SK-N-SH (cell line): ENCODE data around the gene PIGK. TPM values are rescaled to one million over a fixed set of nuclear protein-coding genes. Genes with fewer than 3 reads are reported as not detected.

Source experiments
- CTCF ChIA-PET: fragments of 300-600, 350-600 bp; formaldehyde crosslinking; extraction: SDS; loops from one replicate; lab custom pipeline; 2021; lab: Yijun Ruan, JAX
- POLR2A ChIA-PET: fragments of 350-600 bp; sonication (Branson Sonifier 250); formaldehyde crosslinking; extraction: SDS; loops from one replicate; lab custom pipeline; 2020; ENCODE audit warnings: antibody characterized with exemption, inconsistent platforms; lab: Yijun Ruan, JAX
- DNase-seq: peaks from one replicate; pipeline ENCODE4 v3.0.0; 2012
- H2AFZ ChIP-seq: fragments of 200-600 bp; sonication (generic); 2 replicates; pipeline ENCODE4 v1.8.1; 2016; ENCODE audit warnings: antibody characterized with exemption, mild to moderate bottlenecking, low read depth
- H3F3A ChIP-seq: fragments of 200-600 bp; sonication (generic); replicated peaks from 2 replicates; pipeline ENCODE3; 2016; ENCODE audit warnings: antibody characterized with exemption, mild to moderate bottlenecking; ENCODE audit not compliant: insufficient read depth
- H3K27ac ChIP-seq, 2 experiments: fragments of 200-500 bp in 1 of 2; fragments of 200-600 bp in 1 of 2; sonication (Bioruptor generic) in 1 of 2; sonication (generic), shearing (Covaris generic) in 1 of 2; 2 replicates each; pipeline versions ENCODE4 v1.5.1 to v1.6.1; 2014 to 2016; ENCODE audit warnings: low read depth in 2 of 2, inconsistent platforms in 1 of 2, low read length in 1 of 2, mild to moderate bottlenecking in 1 of 2, mixed read lengths in 1 of 2
- H3K27me3 ChIP-seq: fragments of 200-600 bp; sonication (generic), shearing (Covaris generic); 2 replicates; pipeline ENCODE4 v1.6.1; 2016; ENCODE audit warnings: mixed run types; ENCODE audit not compliant: insufficient read depth
- H3K36me3 ChIP-seq, 2 experiments: fragments of 200-500 bp in 1 of 2; fragments of 200-600 bp in 1 of 2; sonication (Bioruptor generic) in 1 of 2; sonication (generic) in 1 of 2; replicated peaks in 1 of 2; 2 replicates each; pipeline versions ENCODE3 to v1.5.1; 2014 to 2016; ENCODE audit warnings: low read length in 1 of 2, mild to moderate bottlenecking in 1 of 2; ENCODE audit not compliant: insufficient read depth in 2 of 2, control insufficient read depth in 1 of 2
- H3K4me1 ChIP-seq, 2 experiments: fragments of 200-500 bp in 1 of 2; fragments of 200-600 bp in 1 of 2; sonication (Bioruptor generic) in 1 of 2; sonication (generic), shearing (Covaris generic) in 1 of 2; 2 replicates each; pipeline versions ENCODE4 v1.5.1 to v1.6.1; 2014 to 2016; ENCODE audit warnings: low read depth in 1 of 2, low read length in 1 of 2, mixed run types in 1 of 2; ENCODE audit not compliant: insufficient read depth in 2 of 2, control insufficient read depth in 1 of 2
- H3K4me2 ChIP-seq: fragments of 200-600 bp; sonication (generic), shearing (Covaris generic); 2 replicates; pipeline ENCODE4 v1.6.1; 2017; ENCODE audit warnings: mixed run types
- H3K4me3 ChIP-seq, 2 experiments: fragments of 200-500 bp in 1 of 2; fragments of 200-600 bp in 1 of 2; sonication (Bioruptor generic) in 1 of 2; sonication (generic), shearing (Covaris generic) in 1 of 2; 2 replicates each; pipeline versions ENCODE4 v1.5.1 to v1.8.1; 2014 to 2016; ENCODE audit warnings: low read depth in 2 of 2, inconsistent platforms in 1 of 2, low read length in 1 of 2, mild to moderate bottlenecking in 1 of 2, mixed read lengths in 1 of 2, moderate library complexity in 1 of 2
- H3K79me2 ChIP-seq: fragments of 200-600 bp; sonication (generic); 2 replicates; pipeline ENCODE4 v1.8.1; 2017; ENCODE audit warnings: mild to moderate bottlenecking; ENCODE audit not compliant: insufficient read depth
- H3K9ac ChIP-seq: fragments of 200-600 bp; sonication (generic); 2 replicates; pipeline ENCODE4 v1.6.1; 2017; ENCODE audit warnings: mixed run types
- H3K9me2 ChIP-seq: fragments of 200-600 bp; sonication (generic); 2 replicates; pipeline ENCODE4 v1.6.1; 2017; ENCODE audit warnings: mixed run types
- H3K9me3 ChIP-seq: fragments of 200-600 bp; sonication (generic); 2 replicates; pipeline ENCODE4 v1.6.1; 2017; ENCODE audit warnings: mixed run types, mild to moderate bottlenecking, moderate library complexity
- H4K20me1 ChIP-seq: fragments of 200-600 bp; sonication (generic); 2 replicates; pipeline ENCODE4 v1.6.1; 2017; ENCODE audit warnings: mild to moderate bottlenecking, mixed run types; ENCODE audit not compliant: insufficient read depth
- ELF1 ChIP-seq: IDR thresholded peaks from 2 replicates; pipeline ENCODE4 v1.4.0; 2012
- EP300 ChIP-seq, 2 experiments: IDR thresholded peaks; 2 replicates each; pipeline versions ENCODE4 v1.4.0 to v1.6.1; 2012; ENCODE audit warnings: borderline replicate concordance in 1 of 2, low read depth in 1 of 2, low read length in 1 of 2
- EZH2phosphoT487 ChIP-seq: fragments of 200-600 bp; sonication (generic); IDR thresholded peaks from 2 replicates; pipeline ENCODE4 v1.6.1; 2017; ENCODE audit warnings: low read depth, mixed run types, mild to moderate bottlenecking, antibody characterized with exemption, moderate library complexity, borderline replicate concordance
- FOSL2 ChIP-seq: IDR thresholded peaks from 2 replicates; pipeline ENCODE4 v1.4.0; 2012; ENCODE audit warnings: low read depth, mild to moderate bottlenecking, moderate library complexity, borderline replicate concordance
- FOXJ3 ChIP-seq: sonication (generic); formaldehyde crosslinking; IDR thresholded peaks from 2 replicates; pipeline ENCODE4 v1.5.1; 2020; ENCODE audit warnings: mild to moderate bottlenecking, missing genetic modification reagents
- GABPA ChIP-seq: IDR thresholded peaks from 2 replicates; pipeline ENCODE4 v1.4.0; 2012; ENCODE audit warnings: low read depth, mild to moderate bottlenecking
- IRF3 ChIP-seq: fragments of 150-350 bp; IDR thresholded peaks from 2 replicates; pipeline ENCODE4 v1.6.1; 2016; ENCODE audit warnings: mild to moderate bottlenecking, low read depth, low read length
- MXI1 ChIP-seq: IDR thresholded peaks from 2 replicates; pipeline ENCODE4 v1.6.1; 2012; ENCODE audit warnings: mild to moderate bottlenecking, low read depth, low read length, improper control_type of control experiment
- NFIC ChIP-seq: IDR thresholded peaks from 2 replicates; pipeline ENCODE4 v1.4.0; 2012; ENCODE audit warnings: borderline replicate concordance
- NRF1 ChIP-seq: IDR thresholded peaks from 2 replicates; pipeline ENCODE4 v1.6.1; 2012; ENCODE audit warnings: low read depth, mild to moderate bottlenecking, low read length
- PBX3 ChIP-seq: IDR thresholded peaks from 2 replicates; pipeline ENCODE4; 2012
- RCOR1 ChIP-seq: fragments of 150-350 bp; IDR thresholded peaks from 2 replicates; pipeline ENCODE4 v1.6.1; 2017; ENCODE audit warnings: antibody characterized with exemption, low read length
- REST ChIP-seq: IDR thresholded peaks from 2 replicates; pipeline ENCODE4 v1.6.1; 2012; ENCODE audit warnings: mild to moderate bottlenecking, low read depth, low read length, moderate library complexity
- RFX5 ChIP-seq: IDR thresholded peaks from 2 replicates; pipeline ENCODE4 v1.6.1; 2012; ENCODE audit warnings: mild to moderate bottlenecking, improper control_type of control experiment, low read length
- RXRA ChIP-seq: IDR thresholded peaks from 2 replicates; pipeline ENCODE4 v1.4.0; 2012; ENCODE audit warnings: low read depth, mild to moderate bottlenecking, borderline replicate concordance
- SIN3A ChIP-seq: IDR thresholded peaks from 2 replicates; pipeline ENCODE4 v1.6.1; 2012; ENCODE audit warnings: low read depth, mild to moderate bottlenecking, low read length, moderate library complexity, borderline replicate concordance
- TCF12 ChIP-seq: IDR thresholded peaks from 2 replicates; pipeline ENCODE4 v1.4.0; 2012
- USF1 ChIP-seq: IDR thresholded peaks from 2 replicates; pipeline ENCODE4 v1.4.0; 2012; ENCODE audit warnings: low read depth, borderline replicate concordance
- ZBTB33 ChIP-seq: IDR thresholded peaks from 2 replicates; pipeline ENCODE4 v1.4.0; 2012; ENCODE audit warnings: low read depth, borderline replicate concordance
- WGBS: methylation state at CpG from one replicate; pipeline ENCODE4 v1.1.6; 2017; ENCODE audit warnings: low lambda C conversion rate; 5-methylcytosine and 5-hydroxymethylcytosine counted together
- polyA plus RNA-seq, 3 experiments: library from polyadenylated mRNA; depleted of rRNA; stranded (reverse); fragments of >200 nt; gene quantifications; 2 replicates each; pipeline ENCODE4 v1.2.3, GENCODE V29; 2012

Gene PIGK
- polyA plus RNA-seq, 1 of the 3 experiments (the other 2 are of a cell fraction) = 11.5 TPM

- Histone ChIP-seq H2AFZ (no peak overlapping the region), H3K27me3 (no peaks in the 10 kb centered on the region), H4K20me1 (no peaks in the 10 kb centered on the region), H3K9ac (no peak overlapping the region), H3K9me2 (no peaks in the 10 kb centered on the region), H3K36me3 (no peaks in the 10 kb centered on the region), H3K79me2 (no peaks in the 10 kb centered on the region), H3F3A (no peaks in the 10 kb centered on the region), H3K27ac (no peak overlapping the region), H3K4me1 (no peaks in the 10 kb centered on the region), H3K9me3 (peaks cover 19% of the 10 kb centered on the region; the same call in 1 of the 2 replicates), H3K4me2 (no peak overlapping the region), H3K4me3 (no peak overlapping the region)
- DNase-seq = no peak
- ChIA-PET POLR2A (no interaction called here), CTCF (no interaction called here)
- 86% methylated on average over 2 of the region's 2 CpGs for WGBS
- TF ChIP-seq SIN3A = no peak
- TF ChIP-seq REST = no peak
- TF ChIP-seq EZH2phosphoT487 = no peak
- TF ChIP-seq PBX3 = no peak
- TF ChIP-seq IRF3 = no peak
- TF ChIP-seq GABPA = no peak
- no peak for TF ChIP-seq TCF12
- TF ChIP-seq NFIC = no peak
- TF ChIP-seq MXI1 = no peak
- TF ChIP-seq ZBTB33 = no peak
- no peak for TF ChIP-seq RFX5
- no peak for TF ChIP-seq FOSL2
- TF ChIP-seq RCOR1 = no peak
- no peak for TF ChIP-seq USF1
- TF ChIP-seq NRF1 = no peak
- no peak for TF ChIP-seq FOXJ3
- no peak for TF ChIP-seq RXRA
- no peak for TF ChIP-seq ELF1
- TF ChIP-seq EP300 (IDR thresholded peaks at IDR 0.05; ENCODE audit: borderline replicate concordance in 1 of 2, low read depth in 1 of 2, low read length in 1 of 2) = no peak
Observed at GRCh38 chr1:77245830-77246229, 26.6 kb upstream of the PIGK start.
